BLaER1 (cell line): Measurements from ENCODE around the gene AVPR1B.

ENCODE experiments used
- H3K27ac ChIP-seq: shearing (Covaris generic); formaldehyde crosslinking; 2 replicates; pipeline ENCODE4 v1.8.1; 2022
- H3K27me3 ChIP-seq: shearing (Covaris generic); formaldehyde crosslinking; 2 replicates; pipeline ENCODE4 v1.8.1; 2022
- H3K36me3 ChIP-seq: shearing (Covaris generic); formaldehyde crosslinking; 2 replicates; pipeline ENCODE4 v1.8.1; 2022
- H3K4me1 ChIP-seq: shearing (Covaris generic); formaldehyde crosslinking; 2 replicates; pipeline ENCODE4 v1.8.1; 2022
- H3K4me2 ChIP-seq: shearing (Covaris generic); formaldehyde crosslinking; 2 replicates; pipeline ENCODE4 v1.8.1; 2022
- H3K4me3 ChIP-seq: shearing (Covaris generic); formaldehyde crosslinking; 2 replicates; pipeline ENCODE4 v1.8.1; 2022
- H3K9ac ChIP-seq: shearing (Covaris generic); formaldehyde crosslinking; 2 replicates; pipeline ENCODE4 v1.8.1; 2022
- H3K9me3 ChIP-seq: shearing (Covaris generic); formaldehyde crosslinking; 2 replicates; pipeline ENCODE4 v1.8.1; 2022
- H4K20me1 ChIP-seq: shearing (Covaris generic); formaldehyde crosslinking; 2 replicates; pipeline ENCODE4 v1.8.1; 2022
- Cebpa-rat ChIP-seq: shearing (Covaris generic); IDR thresholded peaks from 2 replicates; pipeline ENCODE4 v1.8.1; 2022

AVPR1B gene

DNA sequence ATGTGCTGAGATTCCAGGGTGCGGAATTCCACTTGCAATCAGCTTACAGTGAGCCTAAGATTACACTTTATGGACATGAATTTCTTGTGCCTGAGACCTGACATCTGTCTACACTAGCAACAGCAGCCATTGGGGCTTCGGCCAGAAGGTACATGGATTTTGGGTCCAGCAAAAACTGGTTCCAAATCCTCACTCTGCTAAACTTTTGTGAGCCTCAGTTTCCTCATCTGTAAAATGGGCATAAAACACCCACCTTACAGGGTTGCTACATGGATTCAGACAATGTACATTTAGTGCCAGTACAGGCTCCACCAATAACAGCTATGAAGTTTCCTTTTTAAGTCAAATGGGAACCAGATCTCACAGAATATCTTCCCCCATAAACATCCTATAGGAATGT is 33.4 kb downstream of the AVPR1B start:
- Histone ChIP-seq H3K36me3 (no peaks in the 10 kb centered on the region), H3K9me3 (no peaks in the 10 kb centered on the region), H3K27ac (peak overlapping the region; percentile 75), H3K27me3 (no peaks in the 10 kb centered on the region), H3K4me2 (peak overlapping the region; percentile 60), H3K4me3 (no peak overlapping the region), H3K9ac (no peak overlapping the region; the same call in 1 of the 2 replicates), H3K4me1 (peaks cover 61% of the 10 kb centered on the region), H4K20me1 (no peaks in the 10 kb centered on the region)
- TF ChIP-seq Cebpa-rat: no peak

DNA sequence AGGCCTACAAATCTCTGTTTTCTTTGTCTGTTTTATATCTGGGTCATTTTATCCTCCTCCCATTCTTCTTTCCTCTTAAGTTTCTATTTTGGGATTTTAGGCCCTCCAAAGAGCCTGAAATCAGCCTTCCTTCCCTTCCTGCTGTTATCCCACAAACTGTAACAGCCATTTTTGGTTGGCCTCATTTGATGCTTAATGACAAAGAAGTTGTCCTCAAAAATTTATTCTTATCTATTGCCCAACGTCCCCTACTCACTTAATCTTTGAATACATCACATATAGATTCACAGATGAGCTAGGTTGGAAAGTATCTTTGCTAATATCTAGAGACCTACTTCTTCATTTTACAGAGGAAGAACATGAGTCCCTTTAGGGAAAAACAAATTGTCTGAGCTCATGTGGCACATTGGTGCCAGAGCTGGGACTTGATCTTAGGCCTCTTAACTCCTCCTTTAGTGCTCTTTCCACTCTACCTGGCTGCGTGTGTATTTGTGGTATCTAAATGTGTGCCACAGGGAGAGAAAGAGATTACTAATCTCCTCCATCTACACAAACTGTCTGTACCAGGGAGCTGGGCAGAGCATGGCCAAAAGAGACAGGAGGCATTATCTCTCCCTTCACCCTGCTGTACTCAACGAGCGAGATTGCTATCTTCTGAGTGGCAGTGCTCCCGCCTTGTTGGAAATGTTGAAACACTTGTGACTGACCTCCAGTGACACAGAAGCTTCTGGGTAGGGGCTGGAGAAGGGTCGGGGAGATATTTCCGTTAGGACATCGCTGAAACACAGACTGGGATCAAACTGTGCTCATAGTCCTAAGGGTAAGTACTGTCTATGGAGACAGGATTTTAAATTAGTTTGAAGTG is 34.1 kb downstream of the AVPR1B start:
- H3K36me3 ChIP-seq: no peaks in the 10 kb centered on the region
- peak overlapping the region; percentile 60 for H3K4me2 ChIP-seq
- H3K27me3 ChIP-seq: no peaks in the 10 kb centered on the region
- H3K4me1 ChIP-seq: peaks cover 61% of the 10 kb centered on the region
- no peaks in the 10 kb centered on the region for H3K9me3 ChIP-seq
- H3K9ac ChIP-seq: peak overlapping the region; percentile 57; the same call in 1 of the 2 replicates
- no peaks in the 10 kb centered on the region for H4K20me1 ChIP-seq
- H3K4me3 ChIP-seq: no peak overlapping the region
- H3K27ac ChIP-seq: peak overlapping the region; percentile 75
- no peak for TF ChIP-seq Cebpa-rat

DNA sequence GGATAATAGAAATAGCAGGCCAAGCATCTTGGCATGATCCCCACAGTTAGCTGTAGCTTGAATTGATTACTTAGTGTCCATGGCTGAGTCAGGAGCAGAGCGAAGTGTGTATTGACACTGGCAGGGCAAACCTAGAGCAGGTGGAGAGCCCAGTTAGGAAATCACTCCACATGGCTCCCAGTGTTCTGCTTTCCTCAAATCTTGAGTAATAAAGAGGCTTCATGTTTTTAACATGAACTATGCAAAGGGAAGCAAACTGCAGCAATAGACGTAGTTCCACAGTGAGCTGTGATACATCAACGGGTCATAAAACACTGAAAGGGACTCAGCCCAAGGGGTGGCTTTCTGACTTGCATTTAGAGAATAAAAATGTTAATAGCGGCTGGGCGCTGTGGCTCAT is 35.3 kb downstream of the AVPR1B start:
- peak overlapping the region; percentile 75; the same call in 1 of the 2 replicates for H3K27ac ChIP-seq
- H3K27me3 ChIP-seq: no peaks in the 10 kb centered on the region
- H3K9me3 ChIP-seq: no peaks in the 10 kb centered on the region
- H3K4me1 ChIP-seq: peaks cover 61% of the 10 kb centered on the region
- H3K36me3 ChIP-seq: no peaks in the 10 kb centered on the region
- H3K9ac ChIP-seq: no peak overlapping the region
- no peak for TF ChIP-seq Cebpa-rat
- no peaks in the 10 kb centered on the region for H4K20me1 ChIP-seq
- H3K4me2 ChIP-seq: peak overlapping the region; percentile 60
- H3K4me3 ChIP-seq: no peak overlapping the region

DNA sequence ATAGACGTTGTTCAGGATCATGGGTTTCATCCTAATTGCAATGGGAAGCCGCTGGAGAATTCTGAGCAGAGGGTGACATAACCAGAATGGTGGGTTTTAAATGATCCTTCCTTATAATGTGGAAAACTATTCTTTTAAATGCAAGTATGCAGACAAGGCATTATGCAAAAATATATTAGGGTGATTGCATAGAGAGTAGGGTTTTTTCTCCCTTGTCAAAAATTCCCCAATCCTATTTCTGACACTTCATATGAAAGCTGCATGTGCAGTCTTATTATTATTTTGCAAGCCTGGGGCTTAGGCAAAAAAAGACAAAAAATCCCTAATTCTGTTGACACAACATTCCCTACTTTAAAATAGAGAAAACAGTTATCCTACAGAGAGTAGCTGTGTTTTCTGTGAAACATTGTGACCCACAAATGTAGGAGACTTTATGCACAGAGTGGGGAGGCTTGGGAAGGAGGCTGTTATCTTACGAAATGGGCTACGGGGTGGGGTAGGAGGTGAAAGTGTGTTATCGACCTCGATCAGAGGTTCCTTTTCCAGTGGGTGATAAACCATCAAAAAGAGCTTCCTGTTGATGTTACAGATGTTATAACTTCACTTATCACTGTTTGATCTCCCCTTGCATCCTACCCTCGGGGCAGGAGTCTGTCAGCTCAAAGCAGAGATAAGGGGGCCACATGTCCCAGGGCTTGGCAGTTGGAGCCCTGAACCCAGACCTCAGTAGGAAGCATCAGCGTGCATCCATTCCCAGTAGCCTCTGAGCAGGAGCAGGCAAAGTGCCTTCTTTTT is 37.0 kb downstream of the AVPR1B start:
- Histone ChIP-seq H3K4me1 (peaks cover 61% of the 10 kb centered on the region), H3K9me3 (no peaks in the 10 kb centered on the region), H3K4me3 (no peak overlapping the region), H3K4me2 (peak overlapping the region; percentile 65), H4K20me1 (no peaks in the 10 kb centered on the region), H3K9ac (no peak overlapping the region), H3K27me3 (no peaks in the 10 kb centered on the region), H3K27ac (peak overlapping the region; percentile 47; the same call in 1 of the 2 replicates), H3K36me3 (no peaks in the 10 kb centered on the region)
- no peak for TF ChIP-seq Cebpa-rat

DNA sequence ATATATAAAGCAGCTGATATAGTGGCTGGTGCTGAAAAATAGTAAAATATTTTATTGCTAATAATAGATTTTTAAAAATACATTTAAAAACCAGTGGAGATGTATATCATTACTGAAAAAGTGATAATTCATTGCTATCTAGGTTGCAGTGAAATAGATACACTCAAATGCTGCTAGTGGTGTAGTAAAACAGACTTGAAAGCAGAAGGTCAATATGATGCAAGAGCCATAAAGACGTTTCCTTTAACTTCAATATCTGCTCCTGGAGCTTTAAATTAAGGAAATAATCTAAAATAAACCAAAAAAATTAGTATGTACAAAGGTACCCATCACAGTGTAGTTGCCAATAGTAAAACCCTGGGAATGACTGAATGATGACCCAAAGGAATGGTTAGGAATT is 38.1 kb downstream of the AVPR1B start:
- H3K9ac ChIP-seq: no peak overlapping the region
- H4K20me1 ChIP-seq: no peaks in the 10 kb centered on the region
- H3K36me3 ChIP-seq: no peaks in the 10 kb centered on the region
- no peak overlapping the region; the same call in 1 of the 2 replicates for H3K4me2 ChIP-seq
- no peak overlapping the region for H3K4me3 ChIP-seq
- H3K27me3 ChIP-seq: no peaks in the 10 kb centered on the region
- no peak for TF ChIP-seq Cebpa-rat
- H3K4me1 ChIP-seq: peaks cover 50% of the 10 kb centered on the region
- H3K9me3 ChIP-seq: no peaks in the 10 kb centered on the region
- H3K27ac ChIP-seq: no peak overlapping the region

DNA sequence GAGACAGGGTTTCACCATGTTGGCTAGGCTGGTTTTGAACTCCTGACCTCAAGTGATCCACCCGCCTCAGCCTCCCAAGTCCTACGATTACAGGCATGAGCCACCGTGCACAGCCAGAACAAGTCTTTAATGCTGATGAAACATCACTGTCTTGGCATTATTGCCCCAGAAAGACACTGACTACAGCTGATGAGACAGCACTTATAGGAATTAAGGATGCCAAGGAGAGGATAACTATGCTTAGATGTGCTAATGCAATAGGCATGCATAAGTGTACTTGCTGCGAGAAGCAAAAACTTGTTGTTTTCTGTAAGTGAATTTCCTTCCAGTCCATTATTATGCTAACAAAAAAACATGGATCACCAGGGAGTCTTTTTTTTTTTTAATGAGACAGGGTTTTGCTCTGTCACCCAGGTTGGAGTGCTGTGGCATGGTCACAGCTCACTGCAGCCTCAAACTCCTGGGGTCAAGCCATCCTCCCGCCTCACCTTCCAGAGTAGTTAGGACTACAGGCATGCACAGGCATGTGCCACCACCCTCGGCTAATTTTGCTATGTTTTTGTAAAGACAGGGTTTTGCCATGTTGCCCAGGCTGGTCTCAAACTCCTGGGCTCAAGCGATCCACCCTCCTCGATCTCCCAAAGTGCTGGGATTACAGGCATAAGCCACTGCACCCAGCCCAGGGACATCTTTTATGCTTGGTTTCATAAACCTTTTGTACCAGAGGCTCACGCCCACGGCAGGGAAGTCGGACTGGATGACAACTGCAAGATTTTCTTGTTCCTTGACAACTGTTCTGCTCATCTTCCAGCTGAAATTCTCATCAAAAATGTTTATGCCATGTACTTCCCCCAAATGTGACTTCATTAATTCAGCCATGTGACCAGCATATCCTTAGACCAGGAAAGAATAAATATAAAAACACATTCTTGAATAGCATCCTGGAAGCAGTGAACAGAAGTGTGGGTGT is 41.1 kb downstream of the AVPR1B start:
- H3K27me3 ChIP-seq: no peaks in the 10 kb centered on the region
- H3K9me3 ChIP-seq: no peaks in the 10 kb centered on the region
- peaks cover 20% of the 10 kb centered on the region for H3K4me1 ChIP-seq
- no peak overlapping the region for H3K9ac ChIP-seq
- H3K4me3 ChIP-seq: no peak overlapping the region
- no peaks in the 10 kb centered on the region for H3K36me3 ChIP-seq
- TF ChIP-seq Cebpa-rat: no peak
- no peak overlapping the region for H3K27ac ChIP-seq
- no peaks in the 10 kb centered on the region for H4K20me1 ChIP-seq
- no peak overlapping the region for H3K4me2 ChIP-seq

DNA sequence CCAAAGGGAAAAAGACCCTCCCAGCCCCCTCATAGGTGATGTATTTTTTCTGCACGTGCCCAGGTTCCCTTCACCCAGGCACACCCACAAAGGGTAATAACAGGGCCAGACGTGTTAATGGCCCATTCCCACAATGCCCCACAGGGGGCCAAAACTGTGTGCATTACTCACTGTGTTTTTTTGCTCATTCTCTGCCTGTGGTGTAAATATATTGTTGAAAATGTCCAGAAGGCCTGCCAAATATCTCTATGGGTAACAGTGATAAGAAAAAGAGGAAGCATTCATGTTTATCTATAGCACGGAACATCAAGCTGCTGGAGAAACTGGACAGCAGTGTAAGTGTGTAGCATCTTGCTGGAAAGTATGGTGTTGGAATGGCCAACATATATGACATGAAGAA is 42.3 kb downstream of the AVPR1B start:
- Histone ChIP-seq H3K27me3 (no peaks in the 10 kb centered on the region), H4K20me1 (no peaks in the 10 kb centered on the region), H3K4me2 (no peak overlapping the region), H3K36me3 (no peaks in the 10 kb centered on the region), H3K4me1 (peaks cover 7% of the 10 kb centered on the region), H3K9me3 (no peaks in the 10 kb centered on the region), H3K4me3 (no peak overlapping the region), H3K27ac (no peak overlapping the region), H3K9ac (no peak overlapping the region)
- TF ChIP-seq Cebpa-rat: no peak

DNA sequence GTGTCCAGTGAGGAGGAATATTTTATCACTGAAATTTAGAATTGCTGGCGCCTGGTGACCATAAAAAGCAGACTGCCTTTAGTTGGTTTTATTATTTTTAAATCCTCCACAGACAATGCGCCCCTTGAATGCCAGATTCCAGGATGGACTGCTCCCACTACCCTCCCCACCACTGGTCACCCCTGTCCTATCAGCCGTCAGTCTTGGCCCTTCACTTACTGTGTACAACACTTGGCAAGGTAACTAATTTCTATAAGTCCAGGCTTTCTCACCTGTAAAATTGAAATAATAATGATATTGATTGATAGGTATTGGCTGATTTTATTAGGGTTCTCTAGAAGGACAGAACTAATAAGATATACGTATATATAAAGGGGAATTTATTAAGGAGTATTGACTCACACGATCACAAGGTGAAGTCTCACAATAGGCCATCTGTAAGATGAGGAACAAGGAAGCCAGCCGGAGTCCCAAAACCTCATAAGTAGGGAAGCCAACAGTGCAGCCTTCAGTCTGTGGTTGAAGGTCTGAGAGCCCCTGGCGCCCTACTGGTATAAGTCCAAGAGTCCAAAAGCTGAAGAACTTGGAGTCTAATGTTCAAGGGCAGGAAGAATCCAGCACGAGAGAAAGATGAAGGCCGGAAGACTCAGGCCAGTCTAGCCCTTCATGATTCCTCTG is 46.4 kb downstream of the AVPR1B start:
- TF ChIP-seq Cebpa-rat: no peak
- no peaks in the 10 kb centered on the region for H3K27me3 ChIP-seq
- H3K36me3 ChIP-seq: no peaks in the 10 kb centered on the region
- H3K27ac ChIP-seq: no peak overlapping the region
- H3K4me1 ChIP-seq: no peaks in the 10 kb centered on the region
- no peak overlapping the region for H3K4me3 ChIP-seq
- no peak overlapping the region for H3K4me2 ChIP-seq
- no peak overlapping the region for H3K9ac ChIP-seq
- H4K20me1 ChIP-seq: no peaks in the 10 kb centered on the region
- H3K9me3 ChIP-seq: no peaks in the 10 kb centered on the region

DNA sequence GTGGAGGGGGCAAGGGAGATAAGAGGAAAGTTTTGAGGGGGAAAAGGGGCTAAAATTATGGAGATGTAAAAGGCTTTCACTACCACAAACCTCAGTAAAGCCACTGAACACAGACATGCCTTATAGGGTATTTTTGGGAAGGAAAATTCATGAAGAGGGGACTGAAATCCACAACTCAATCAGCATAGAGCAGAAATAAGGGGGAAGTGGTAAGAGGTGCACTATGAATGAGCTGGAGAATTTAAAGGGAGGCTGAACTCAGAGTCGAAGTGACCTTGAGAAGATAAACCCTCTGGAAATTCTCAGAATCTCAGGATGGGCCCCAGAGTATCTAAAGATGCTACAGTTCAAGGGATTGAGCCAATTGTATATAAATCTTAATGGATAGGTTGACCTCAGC is 48.9 kb downstream of the AVPR1B start:
- TF ChIP-seq Cebpa-rat: no peak
- Histone ChIP-seq H3K36me3 (no peaks in the 10 kb centered on the region), H3K27ac (no peak overlapping the region), H3K4me1 (no peaks in the 10 kb centered on the region), H3K4me2 (no peak overlapping the region), H4K20me1 (no peaks in the 10 kb centered on the region), H3K4me3 (no peak overlapping the region), H3K9me3 (peaks cover 3% of the 10 kb centered on the region), H3K9ac (no peak overlapping the region), H3K27me3 (no peaks in the 10 kb centered on the region)
